ENCODE data around the gene HLA-B.

HLA-B gene

DNA sequence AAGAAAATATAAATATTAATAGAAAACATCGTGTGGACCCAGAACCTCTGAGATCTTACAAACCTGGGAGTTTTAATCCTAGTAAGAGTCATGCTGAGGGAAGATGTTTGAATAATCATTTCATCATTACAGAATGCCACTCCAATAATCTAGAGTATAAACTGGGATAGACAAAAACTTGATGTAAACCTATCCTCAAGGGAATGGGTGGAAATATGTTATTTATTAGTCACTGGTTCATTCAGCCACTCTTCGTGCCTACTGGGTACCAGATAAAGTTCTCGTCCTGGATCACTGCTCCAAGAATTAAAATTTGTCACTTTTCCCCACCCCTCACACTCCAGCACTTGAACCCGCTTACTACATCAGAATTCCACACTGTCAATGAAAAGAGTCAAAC is 7.7 kb downstream of the HLA-B start:
- Histone ChIP-seq H3K9me2 (ENCODE audit: low read depth, low read length) (no peaks in the 10 kb centered on the region), H3K4me3 (ENCODE audit: low read depth, low read length, poor library complexity, severe bottlenecking) (no peak overlapping the region), H3K27ac (ENCODE audit: low read depth, low read length, poor library complexity, severe bottlenecking) (no peak overlapping the region), H3F3A (ENCODE audit: insufficient read depth, low read length) (no peaks in the 10 kb centered on the region), H3K4me2 (ENCODE audit: low read length) (no peak overlapping the region), H3K4me1 (ENCODE audit: insufficient read depth, low read length, severe bottlenecking) (peaks cover 3% of the 10 kb centered on the region), H3K9me3 (ENCODE audit: low read length) (no peaks in the 10 kb centered on the region), H3K36me3 (ENCODE audit: insufficient read depth, low read length) (no peaks in the 10 kb centered on the region), H3K27me3 (ENCODE audit: insufficient read depth, low read length) (no peaks in the 10 kb centered on the region), H3K79me2 (ENCODE audit: insufficient read depth, low read length) (no peaks in the 10 kb centered on the region), H3K9ac (ENCODE audit: low read length) (no peak overlapping the region), H2AFZ (ENCODE audit: low read length) (no peak overlapping the region), H4K20me1 (ENCODE audit: insufficient read depth, low read length) (no peaks in the 10 kb centered on the region)
- TF ChIP-seq CTCF (IDR thresholded peaks at IDR 0.05; ENCODE audit: low read length) (no peak), EZH2 (IDR thresholded peaks at IDR 0.05; ENCODE audit: borderline replicate concordance, low read length) (no peak)

DNA sequence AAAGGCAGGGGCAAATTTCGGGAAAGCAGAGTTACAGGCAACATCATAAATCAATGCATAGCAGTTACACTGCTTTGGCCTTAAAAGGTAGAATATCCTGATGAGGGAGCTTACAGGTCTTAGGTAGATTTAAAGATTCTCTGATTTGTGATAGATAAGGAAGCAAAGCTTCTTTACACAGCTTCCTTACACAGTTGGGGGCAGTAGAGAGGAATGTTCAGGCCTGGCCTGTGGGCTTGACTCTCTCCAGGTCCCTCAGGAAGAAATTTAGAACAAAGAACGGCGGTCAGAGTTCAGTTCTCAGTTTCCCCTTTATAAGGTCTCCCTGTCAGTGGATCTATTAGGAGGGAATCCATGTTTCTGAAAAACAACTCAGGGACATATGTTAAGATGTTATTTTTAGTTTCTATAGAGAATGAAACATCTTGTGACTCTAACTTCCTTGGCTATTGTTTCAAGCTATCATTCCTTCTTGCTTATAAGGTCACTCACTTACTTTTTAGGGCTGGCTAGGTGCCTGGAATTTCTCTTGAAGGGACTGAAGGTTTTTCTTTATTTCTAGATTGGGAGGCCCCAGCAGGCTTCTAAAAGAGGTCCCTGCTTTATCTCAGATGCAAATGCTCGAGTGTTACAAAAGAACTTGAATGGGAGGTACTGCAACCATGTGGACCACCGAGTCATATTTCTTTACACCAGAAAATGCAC is 11.8 kb downstream of the HLA-B start:
- no peak overlapping the region for H3K9ac ChIP-seq (ENCODE audit: low read length)
- no peak overlapping the region for H3K4me3 ChIP-seq (ENCODE audit: low read depth, low read length, poor library complexity, severe bottlenecking)
- H2AFZ ChIP-seq (ENCODE audit: low read length) = no peak overlapping the region
- no peaks in the 10 kb centered on the region for H3K36me3 ChIP-seq (ENCODE audit: insufficient read depth, low read length)
- TF ChIP-seq CTCF (IDR thresholded peaks at IDR 0.05; ENCODE audit: low read length) (no peak), EZH2 (IDR thresholded peaks at IDR 0.05; ENCODE audit: borderline replicate concordance, low read length) (no peak)
- 0 out of 2 replicates have a peak, but pooled peaks cover under 1% of the 10 kb centered on the region for H3K9me3 ChIP-seq (ENCODE audit: low read length)
- no peak overlapping the region for H3K27ac ChIP-seq (ENCODE audit: low read depth, low read length, poor library complexity, severe bottlenecking)
- no peaks in the 10 kb centered on the region for H3K9me2 ChIP-seq (ENCODE audit: low read depth, low read length)
- H3F3A ChIP-seq (ENCODE audit: insufficient read depth, low read length) = no peaks in the 10 kb centered on the region
- no peaks in the 10 kb centered on the region for H4K20me1 ChIP-seq (ENCODE audit: insufficient read depth, low read length)
- no peaks in the 10 kb centered on the region for H3K4me1 ChIP-seq (ENCODE audit: insufficient read depth, low read length, severe bottlenecking)
- H3K79me2 ChIP-seq (ENCODE audit: insufficient read depth, low read length) = no peaks in the 10 kb centered on the region
- H3K27me3 ChIP-seq (ENCODE audit: insufficient read depth, low read length) = no peaks in the 10 kb centered on the region
- H3K4me2 ChIP-seq (ENCODE audit: low read length) = no peak overlapping the region

DNA sequence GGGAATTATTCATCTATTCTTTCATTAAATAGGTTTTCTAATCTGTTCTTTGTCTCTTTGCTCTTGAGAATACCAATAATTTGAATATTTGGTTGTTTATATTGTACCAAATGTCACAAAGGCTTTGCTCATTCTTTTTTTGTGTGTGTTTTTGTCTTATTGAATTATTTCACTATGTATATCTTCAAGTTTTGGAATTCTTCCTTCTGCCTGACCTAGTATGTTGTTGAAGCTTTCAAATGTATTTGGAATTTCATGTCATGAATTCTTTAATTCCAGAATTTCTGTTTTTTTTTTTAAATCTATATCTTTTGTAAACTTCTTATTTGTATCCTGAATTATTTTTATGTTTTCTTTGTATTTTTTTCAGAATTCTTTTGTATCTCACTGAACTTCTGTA is 16.8 kb downstream of the HLA-B start:
- Histone ChIP-seq H4K20me1 (ENCODE audit: insufficient read depth, low read length) (no peaks in the 10 kb centered on the region), H3K9ac (ENCODE audit: low read length) (no peak overlapping the region), H3K4me3 (ENCODE audit: low read depth, low read length, poor library complexity, severe bottlenecking) (no peak overlapping the region), H3K4me1 (ENCODE audit: insufficient read depth, low read length, severe bottlenecking) (no peaks in the 10 kb centered on the region), H3K36me3 (ENCODE audit: insufficient read depth, low read length) (no peaks in the 10 kb centered on the region), H3K27ac (ENCODE audit: low read depth, low read length, poor library complexity, severe bottlenecking) (no peak overlapping the region), H3K9me2 (ENCODE audit: low read depth, low read length) (no peaks in the 10 kb centered on the region), H2AFZ (ENCODE audit: low read length) (no peak overlapping the region), H3K9me3 (ENCODE audit: low read length) (peaks cover 5% of the 10 kb centered on the region), H3K79me2 (ENCODE audit: insufficient read depth, low read length) (no peaks in the 10 kb centered on the region), H3K4me2 (ENCODE audit: low read length) (no peak overlapping the region), H3K27me3 (ENCODE audit: insufficient read depth, low read length) (no peaks in the 10 kb centered on the region; the same call in 1 of the 2 replicates), H3F3A (ENCODE audit: insufficient read depth, low read length) (no peaks in the 10 kb centered on the region)
- TF ChIP-seq EZH2 (IDR thresholded peaks at IDR 0.05; ENCODE audit: borderline replicate concordance, low read length) (no peak), CTCF (IDR thresholded peaks at IDR 0.05; ENCODE audit: low read length) (no peak)

Measured in OCI-LY1 (cell line).